OCI-LY7 (cell line): ENCODE data around the gene SPATA33. TPM values are rescaled to one million over a fixed set of nuclear protein-coding genes. Genes with fewer than 3 reads are reported as not detected.
"Not testable (repeated sequence)": the region's sequence is repeated elsewhere in the genome, so short reads cannot be mapped to it uniquely, and the experiment has no call there.

ENCODE experiments used
- BruUV-seq: library from RNA; stranded (reverse); fragments of 400-500 nt; replicated peaks from 2 replicates; lab custom pipeline; 2021; lab: Mats Ljungman, UMichigan
- CTCF ChIA-PET: fragments of 300-600 bp; sonication (Branson Sonifier 250); formaldehyde crosslinking; loops from one replicate; lab custom pipeline; 2022; ENCODE audit warnings: antibody characterized with exemption; ENCODE audit not compliant: unreplicated experiment; lab: Charles Lee
- POLR2A ChIA-PET: fragments of 300-600 bp; sonication (Branson Sonifier 250); formaldehyde crosslinking; loops from one replicate; lab custom pipeline; 2022; ENCODE audit warnings: antibody characterized with exemption; lab: Charles Lee
- DNase-seq: peaks from one replicate; pipeline ENCODE4 v3.0.0-alpha.2; 2015; ENCODE audit warnings: low spot score
- H2AFZ ChIP-seq: fragments of 200-600 bp; sonication (generic), shearing (Covaris generic); 2 replicates; pipeline ENCODE4 v1.6.1; 2014; ENCODE audit warnings: mild to moderate bottlenecking, antibody characterized with exemption, low read length, moderate library complexity
- H3K27ac ChIP-seq: fragments of 200-600 bp; sonication (generic); 2 replicates; pipeline ENCODE4 v1.5.1; 2014; ENCODE audit warnings: mixed run types, low read depth, mild to moderate bottlenecking, moderate library complexity, low read length, inconsistent platforms; ENCODE audit not compliant: poor library complexity, severe bottlenecking
- H3K36me3 ChIP-seq: fragments of 200-600 bp; sonication (generic); 2 replicates; pipeline ENCODE4 v1.6.1; 2014; ENCODE audit warnings: mild to moderate bottlenecking, antibody characterized with exemption, low read length, moderate library complexity, mixed read lengths; ENCODE audit not compliant: insufficient read depth
- H3K4me1 ChIP-seq: fragments of 200-600 bp; sonication (generic); 2 replicates; pipeline ENCODE4 v1.5.1; 2014; ENCODE audit warnings: mild to moderate bottlenecking, low read length; ENCODE audit not compliant: insufficient read depth, poor library complexity, severe bottlenecking
- H3K4me2 ChIP-seq: fragments of 200-600 bp; sonication (generic); 2 replicates; pipeline ENCODE4 v1.6.1; 2014; ENCODE audit warnings: mild to moderate bottlenecking, low read length
- H3K4me3 ChIP-seq: fragments of 200-600 bp; sonication (generic); 2 replicates; pipeline ENCODE4 v1.5.1; 2014; ENCODE audit warnings: mild to moderate bottlenecking, low read depth, low read length; ENCODE audit not compliant: poor library complexity, severe bottlenecking
- H3K79me2 ChIP-seq: fragments of 200-600 bp; sonication (generic); 2 replicates; pipeline ENCODE4 v1.6.1; 2016; ENCODE audit warnings: low read depth, mild to moderate bottlenecking, low read length, moderate library complexity, mixed read lengths; ENCODE audit not compliant: insufficient read depth
- H3K9me2 ChIP-seq: fragments of 200-600 bp; sonication (generic); 2 replicates; pipeline ENCODE4 v1.6.1; 2016; ENCODE audit warnings: mild to moderate bottlenecking, low read length, mixed read lengths; ENCODE audit not compliant: insufficient read depth
- H3K9me3 ChIP-seq: fragments of 200-600 bp; sonication (generic); 2 replicates; pipeline ENCODE4 v1.6.1; 2014; ENCODE audit warnings: mild to moderate bottlenecking, mixed run types, low read length, mixed read lengths
- H4K20me1 ChIP-seq: fragments of 200-600 bp; sonication (generic); 2 replicates; pipeline ENCODE4 v1.6.1; 2014; ENCODE audit warnings: mild to moderate bottlenecking, antibody characterized with exemption, low read length, moderate library complexity, mixed read lengths; ENCODE audit not compliant: insufficient read depth
- EZH2phosphoT487 ChIP-seq: fragments of 200-600 bp; sonication (generic); IDR thresholded peaks from 2 replicates; pipeline ENCODE4 v1.6.1; 2018; ENCODE audit warnings: low read depth, borderline replicate concordance, mild to moderate bottlenecking, mixed run types, antibody characterized with exemption, low read length, moderate library complexity, mixed read lengths
- intact Hi-C: fragments of 100-400 bp; cut with micrococcal nuclease; formaldehyde crosslinking; loops from one replicate; pipeline ENCODE4 v1.10.0; 2022; ENCODE audit not compliant: unreplicated experiment
- total RNA-seq, 2 experiments: library from RNA; depleted of rRNA in 1 of 2; stranded (reverse); fragments of >200 nt in 1 of 2; shearing (Covaris generic) in 1 of 2; gene quantifications; 2 replicates each; pipeline ENCODE4 v1.2.3, GENCODE V29; 2014 to 2022
- TF ChIP-seq, protein P1 (sequence below): fragments of 200-600 bp; sonication (generic); conservative IDR thresholded peaks from 2 replicates; pipeline ENCODE4 v1.5.1; 2014; ENCODE audit warnings: mild to moderate bottlenecking, antibody characterized with exemption, low read length, moderate library complexity, mixed read lengths

SPATA33 gene
- total RNA-seq, 2 experiments from 2014 or later: 9.4 to 17.3 TPM

DNA sequence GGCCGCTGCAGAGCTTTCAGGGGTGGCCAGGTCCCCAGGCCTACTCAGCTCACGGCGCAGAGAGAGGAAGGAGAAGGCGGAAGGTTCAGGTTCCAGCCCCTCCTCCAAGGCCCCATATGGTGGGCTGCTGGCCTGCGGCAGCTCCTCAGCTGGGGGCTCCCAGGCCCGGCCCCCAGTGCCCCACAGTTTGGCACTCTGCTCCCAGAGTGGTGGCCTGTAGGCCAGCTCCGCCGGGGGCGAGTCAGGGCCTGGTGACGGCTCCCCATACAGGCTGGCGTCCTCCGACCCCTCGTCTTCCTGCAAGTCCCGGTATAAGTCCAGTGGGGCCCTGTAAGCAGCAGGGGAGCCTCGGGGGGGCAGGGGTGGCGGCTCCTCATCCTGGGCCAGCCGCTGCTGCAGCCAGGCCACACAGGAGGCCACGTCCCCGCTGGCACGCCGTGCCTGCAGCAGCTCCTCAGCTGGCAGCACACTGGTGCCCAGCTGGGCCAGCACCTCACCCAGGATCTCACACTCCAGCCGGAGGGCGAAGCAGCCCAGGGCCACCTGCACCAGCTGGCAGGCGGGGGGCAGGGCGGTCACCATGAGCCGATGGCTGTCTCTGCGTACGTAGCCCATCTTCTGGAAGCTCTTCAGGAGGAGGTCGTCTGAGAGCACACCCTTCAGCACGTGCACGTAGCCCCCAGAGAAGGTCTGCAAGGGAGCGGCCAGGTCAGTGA lies 40.1 kb downstream of the SPATA33 start:
- H3K9me3 ChIP-seq: no peaks in the 10 kb centered on the region
- H2AFZ ChIP-seq: no peak overlapping the region
- DNase-seq: no peak
- ChIA-PET CTCF (no interaction called here), POLR2A (interaction anchor here (0.6 kb wide), 1 partner anchor 175 kb away, joined by 4 read pairs; the partner anchor contains the start of gene TCF25)
- H3K79me2 ChIP-seq: no peaks in the 10 kb centered on the region
- H4K20me1 ChIP-seq: no peaks in the 10 kb centered on the region
- no peak overlapping the region for H3K27ac ChIP-seq
- H3K9me2 ChIP-seq: no peaks in the 10 kb centered on the region
- peaks cover 31% of the 10 kb centered on the region for H3K4me1 ChIP-seq
- no peak overlapping the region for H3K4me2 ChIP-seq
- intact Hi-C loops: no loop called here
- no peak overlapping the region for H3K4me3 ChIP-seq
- no TSS peak for BruUV-seq
- no peak for TF ChIP-seq EZH2phosphoT487
- TF ChIP-seq, protein P1, sequence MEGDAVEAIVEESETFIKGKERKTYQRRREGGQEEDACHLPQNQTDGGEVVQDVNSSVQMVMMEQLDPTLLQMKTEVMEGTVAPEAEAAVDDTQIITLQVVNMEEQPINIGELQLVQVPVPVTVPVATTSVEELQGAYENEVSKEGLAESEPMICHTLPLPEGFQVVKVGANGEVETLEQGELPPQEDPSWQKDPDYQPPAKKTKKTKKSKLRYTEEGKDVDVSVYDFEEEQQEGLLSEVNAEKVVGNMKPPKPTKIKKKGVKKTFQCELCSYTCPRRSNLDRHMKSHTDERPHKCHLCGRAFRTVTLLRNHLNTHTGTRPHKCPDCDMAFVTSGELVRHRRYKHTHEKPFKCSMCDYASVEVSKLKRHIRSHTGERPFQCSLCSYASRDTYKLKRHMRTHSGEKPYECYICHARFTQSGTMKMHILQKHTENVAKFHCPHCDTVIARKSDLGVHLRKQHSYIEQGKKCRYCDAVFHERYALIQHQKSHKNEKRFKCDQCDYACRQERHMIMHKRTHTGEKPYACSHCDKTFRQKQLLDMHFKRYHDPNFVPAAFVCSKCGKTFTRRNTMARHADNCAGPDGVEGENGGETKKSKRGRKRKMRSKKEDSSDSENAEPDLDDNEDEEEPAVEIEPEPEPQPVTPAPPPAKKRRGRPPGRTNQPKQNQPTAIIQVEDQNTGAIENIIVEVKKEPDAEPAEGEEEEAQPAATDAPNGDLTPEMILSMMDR: no peak
- H3K36me3 ChIP-seq: peaks cover 45% of the 10 kb centered on the region

DNA sequence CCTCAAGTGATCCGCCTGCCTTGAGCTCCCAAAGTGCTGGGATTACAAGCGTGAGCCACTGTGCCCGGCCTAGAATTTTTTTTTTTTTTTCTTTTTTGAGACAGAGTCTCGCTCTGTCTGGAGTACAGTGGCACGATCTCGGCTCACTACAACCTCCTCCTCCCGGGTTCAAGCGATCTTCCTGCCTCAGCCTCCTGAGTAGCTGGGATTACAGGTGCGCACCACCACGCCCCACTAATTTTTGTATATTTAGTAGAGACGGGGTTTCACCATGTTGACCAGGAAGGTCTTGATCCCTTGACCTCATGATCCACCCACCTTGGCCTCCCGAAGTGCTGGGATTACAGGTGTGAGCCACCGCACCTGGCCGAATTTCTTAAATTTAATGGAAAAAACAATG lies 41.1 kb downstream of the SPATA33 start:
- BruUV-seq, H3K9me2 ChIP-seq, H2AFZ ChIP-seq, CTCF ChIA-PET, H3K4me2 ChIP-seq, H3K4me3 ChIP-seq, H3K9me3 ChIP-seq, H3K27ac ChIP-seq, H4K20me1 ChIP-seq, intact Hi-C loops, DNase-seq, H3K79me2 ChIP-seq: not testable (repeated sequence)
- Histone ChIP-seq H3K36me3 (peaks cover 35% of the 10 kb centered on the region; the same call in 1 of the 2 replicates), H3K4me1 (peaks cover 31% of the 10 kb centered on the region)
- POLR2A ChIA-PET: interaction anchor here (0.6 to 0.7 kb wide), 2 partner anchors 9 to 174 kb away, joined by 3 to 4 read pairs; partner anchors contain the start of gene TCF25

DNA sequence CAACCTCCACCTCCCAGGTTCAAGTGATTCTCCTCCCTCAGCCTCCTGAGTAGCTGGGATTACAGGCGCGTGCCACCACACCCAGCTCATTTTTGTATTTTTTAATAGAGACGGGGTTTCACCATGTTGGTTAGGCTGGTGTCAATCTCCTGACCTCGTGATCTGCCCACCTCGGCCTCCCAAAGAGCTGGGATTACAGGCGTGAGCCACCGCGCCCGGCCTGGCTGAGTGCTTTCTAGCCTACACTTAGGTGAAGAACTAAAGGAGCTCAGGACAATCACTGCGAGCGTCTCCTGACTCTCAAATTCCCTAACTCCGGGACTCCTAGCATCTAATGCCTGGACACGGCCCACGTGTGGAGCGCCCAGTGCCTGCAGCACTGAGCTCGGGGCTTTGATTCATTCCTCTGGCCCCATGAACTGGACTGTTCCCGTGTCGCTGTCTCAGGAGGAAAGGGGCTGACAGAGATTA lies 42.0 kb downstream of the SPATA33 start:
- H3K9me2 ChIP-seq, DNase-seq, H2AFZ ChIP-seq, H4K20me1 ChIP-seq, BruUV-seq, H3K4me3 ChIP-seq, H3K27ac ChIP-seq, H3K9me3 ChIP-seq, H3K79me2 ChIP-seq: not testable (repeated sequence)
- intact Hi-C loops: loop anchor here (1.0 to 10.0 kb wide), 4 partner anchors 22 to 315 kb away; partner anchors contain the start of genes DBNDD1, MC1R and ZNF276
- CTCF ChIA-PET: interaction anchor here (0.6 kb wide), 1 partner anchor 97 kb away, joined by 3 read pairs; no protein-coding TSS in a partner anchor
- peak overlapping the region; percentile 88; the same call in 1 of the 2 replicates for H3K4me2 ChIP-seq
- POLR2A ChIA-PET: interaction anchor here (0.6 to 0.7 kb wide), 3 partner anchors 63 to 207 kb away, joined by 3 to 4 read pairs (median 3); no protein-coding TSS in a partner anchor
- peaks cover 27% of the 10 kb centered on the region; the same call in 1 of the 2 replicates for H3K36me3 ChIP-seq
- peaks cover 31% of the 10 kb centered on the region for H3K4me1 ChIP-seq
